Osteocyte (in vitro differentiated cells): ENCODE results near the gene MRPS31. TPM values are rescaled to one million over a fixed set of nuclear protein-coding genes. Genes with fewer than 3 reads are reported as not detected.

Source experiments
- DNase-seq: peaks from one replicate; pipeline ENCODE4 v3.0.0; 2021; ENCODE audit warnings: mixed read lengths; ENCODE audit not compliant: unreplicated experiment; ENCODE audit errors: extremely low spot score
- H3K27ac Mint-ChIP-seq: one replicate; pipeline ENCODE4 v1.8.0; 2021; ENCODE audit warnings: mild to moderate bottlenecking, mixed read lengths; ENCODE audit not compliant: unreplicated experiment
- H3K27me3 Mint-ChIP-seq: one replicate; pipeline ENCODE4 v1.8.0; 2021; ENCODE audit warnings: mixed read lengths; ENCODE audit not compliant: unreplicated experiment
- H3K36me3 Mint-ChIP-seq: one replicate; pipeline ENCODE4 v1.8.0; 2021; ENCODE audit warnings: mixed read lengths; ENCODE audit not compliant: unreplicated experiment
- H3K4me1 Mint-ChIP-seq: one replicate; pipeline ENCODE4 v1.8.0; 2021; ENCODE audit warnings: mixed read lengths; ENCODE audit not compliant: unreplicated experiment
- H3K4me3 Mint-ChIP-seq: one replicate; pipeline ENCODE4 v1.8.0; 2021; ENCODE audit warnings: mild to moderate bottlenecking, moderate library complexity, mixed read lengths; ENCODE audit not compliant: unreplicated experiment
- H3K9me3 Mint-ChIP-seq: one replicate; pipeline ENCODE4 v1.8.0; 2021; ENCODE audit warnings: mixed read lengths; ENCODE audit not compliant: unreplicated experiment
- total RNA-seq: library from RNA; stranded (reverse); gene quantifications from 2 replicates; pipeline ENCODE4 v1.2.1, GENCODE V29; 2021
- TF ChIP-seq, protein P1 (sequence below): fragments of 200-600 bp; sonication (generic); IDR thresholded peaks from 2 replicates; pipeline ENCODE4 v1.5.0; 2021; ENCODE audit warnings: antibody characterized with exemption, mild to moderate bottlenecking, moderate library complexity

MRPS31 gene
- total RNA-seq, 1 donor from 2014 or later: 17.4 TPM

GRCh38 chr13:40796649-40797048 lies 25.7 kb upstream of the MRPS31 start:
- TF ChIP-seq, protein P1, sequence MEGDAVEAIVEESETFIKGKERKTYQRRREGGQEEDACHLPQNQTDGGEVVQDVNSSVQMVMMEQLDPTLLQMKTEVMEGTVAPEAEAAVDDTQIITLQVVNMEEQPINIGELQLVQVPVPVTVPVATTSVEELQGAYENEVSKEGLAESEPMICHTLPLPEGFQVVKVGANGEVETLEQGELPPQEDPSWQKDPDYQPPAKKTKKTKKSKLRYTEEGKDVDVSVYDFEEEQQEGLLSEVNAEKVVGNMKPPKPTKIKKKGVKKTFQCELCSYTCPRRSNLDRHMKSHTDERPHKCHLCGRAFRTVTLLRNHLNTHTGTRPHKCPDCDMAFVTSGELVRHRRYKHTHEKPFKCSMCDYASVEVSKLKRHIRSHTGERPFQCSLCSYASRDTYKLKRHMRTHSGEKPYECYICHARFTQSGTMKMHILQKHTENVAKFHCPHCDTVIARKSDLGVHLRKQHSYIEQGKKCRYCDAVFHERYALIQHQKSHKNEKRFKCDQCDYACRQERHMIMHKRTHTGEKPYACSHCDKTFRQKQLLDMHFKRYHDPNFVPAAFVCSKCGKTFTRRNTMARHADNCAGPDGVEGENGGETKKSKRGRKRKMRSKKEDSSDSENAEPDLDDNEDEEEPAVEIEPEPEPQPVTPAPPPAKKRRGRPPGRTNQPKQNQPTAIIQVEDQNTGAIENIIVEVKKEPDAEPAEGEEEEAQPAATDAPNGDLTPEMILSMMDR: no peak
- H3K27me3 Mint-ChIP-seq: no peaks in the 10 kb centered on the region
- no peak for DNase-seq
- no peak overlapping the region for H3K4me3 Mint-ChIP-seq
- H3K36me3 Mint-ChIP-seq: peaks cover 16% of the 10 kb centered on the region
- no peaks in the 10 kb centered on the region for H3K9me3 Mint-ChIP-seq
- no peaks in the 10 kb centered on the region for H3K4me1 Mint-ChIP-seq
- H3K27ac Mint-ChIP-seq: no peak overlapping the region

DNA sequence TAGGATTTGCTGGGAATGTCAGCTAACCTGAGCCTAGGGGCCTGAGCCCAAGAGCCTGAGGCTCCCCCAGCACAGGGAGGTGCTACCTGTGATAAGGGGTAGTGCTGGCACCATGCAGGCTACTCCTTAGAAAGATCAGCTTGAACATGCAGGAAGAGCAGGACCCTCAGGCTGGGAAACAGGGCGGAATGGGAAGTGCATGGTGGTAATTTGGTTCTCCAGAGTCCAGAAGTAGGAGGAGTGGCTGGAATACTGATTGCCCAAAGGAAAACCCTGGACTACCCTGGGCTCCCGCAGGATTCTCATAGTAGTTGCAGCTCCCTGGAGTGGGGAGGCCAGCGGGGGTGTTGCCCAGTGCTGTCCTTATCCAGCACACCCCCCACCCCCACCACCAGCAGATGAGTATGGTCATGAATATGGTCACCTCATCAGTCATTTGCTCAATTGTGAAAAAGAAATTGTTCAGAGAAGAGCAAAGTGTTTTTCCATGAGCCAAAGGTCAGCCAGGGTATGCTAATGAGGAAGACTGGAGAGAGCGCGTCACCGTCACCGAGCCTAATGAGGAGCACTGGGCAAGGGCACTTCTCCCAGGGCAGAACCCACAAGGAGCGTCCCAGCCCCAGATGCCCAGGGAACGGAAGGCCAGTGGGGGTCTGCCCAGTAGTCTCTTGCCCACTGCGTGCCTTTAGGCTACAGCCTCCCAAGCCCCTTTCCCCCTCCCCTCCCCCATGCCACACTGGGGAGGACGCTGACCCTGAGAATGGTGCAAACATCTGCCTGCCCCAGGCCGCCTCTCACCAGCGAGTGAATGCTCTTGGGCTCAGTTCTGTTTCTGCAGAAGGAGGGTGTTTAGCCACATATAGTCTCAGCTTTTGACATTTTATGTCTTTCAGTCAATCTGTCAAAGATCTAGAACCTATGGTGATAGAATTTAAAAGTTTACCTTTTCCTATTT lies 23.7 kb upstream of the MRPS31 start:
- Mint-ChIP-seq H3K4me3 (no peak overlapping the region), H3K4me1 (peaks cover 9% of the 10 kb centered on the region), H3K36me3 (peaks cover 16% of the 10 kb centered on the region), H3K27ac (no peak overlapping the region), H3K27me3 (no peaks in the 10 kb centered on the region), H3K9me3 (no peaks in the 10 kb centered on the region)
- TF ChIP-seq, protein P1: no peak
- no peak for DNase-seq

DNA sequence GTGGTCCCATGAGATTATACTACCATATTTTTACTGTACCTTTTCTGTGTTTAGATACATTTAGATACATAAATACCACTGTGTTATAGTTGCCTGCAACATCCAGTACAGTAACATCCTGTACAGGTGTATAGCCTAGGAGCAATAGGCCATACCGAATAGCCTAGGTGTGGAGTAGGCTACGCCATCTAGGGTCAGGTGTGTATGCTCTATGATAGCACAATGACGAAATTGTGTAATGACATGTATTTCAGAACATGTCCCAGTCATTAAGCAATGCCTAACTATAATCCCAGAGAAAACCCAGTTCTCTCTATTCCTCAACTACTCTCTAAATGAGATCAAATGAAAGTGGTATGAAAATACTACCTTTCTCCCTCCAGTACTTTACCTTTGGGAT lies 22.3 kb upstream of the MRPS31 start:
- no peak overlapping the region for H3K27ac Mint-ChIP-seq
- peaks cover 9% of the 10 kb centered on the region for H3K4me1 Mint-ChIP-seq
- TF ChIP-seq, protein P1: no peak
- H3K9me3 Mint-ChIP-seq: no peaks in the 10 kb centered on the region
- H3K27me3 Mint-ChIP-seq: no peaks in the 10 kb centered on the region
- peaks cover 13% of the 10 kb centered on the region for H3K36me3 Mint-ChIP-seq
- DNase-seq: no peak
- H3K4me3 Mint-ChIP-seq: no peak overlapping the region

GRCh38 chr13:40792284-40793051 lies 21.5 kb upstream of the MRPS31 start:
- DNase-seq: no peak
- Mint-ChIP-seq H3K27ac (no peak overlapping the region), H3K36me3 (peaks cover 10% of the 10 kb centered on the region), H3K4me3 (no peak overlapping the region), H3K4me1 (peaks cover 9% of the 10 kb centered on the region), H3K27me3 (no peaks in the 10 kb centered on the region), H3K9me3 (no peaks in the 10 kb centered on the region)
- TF ChIP-seq, protein P1: no peak

DNA sequence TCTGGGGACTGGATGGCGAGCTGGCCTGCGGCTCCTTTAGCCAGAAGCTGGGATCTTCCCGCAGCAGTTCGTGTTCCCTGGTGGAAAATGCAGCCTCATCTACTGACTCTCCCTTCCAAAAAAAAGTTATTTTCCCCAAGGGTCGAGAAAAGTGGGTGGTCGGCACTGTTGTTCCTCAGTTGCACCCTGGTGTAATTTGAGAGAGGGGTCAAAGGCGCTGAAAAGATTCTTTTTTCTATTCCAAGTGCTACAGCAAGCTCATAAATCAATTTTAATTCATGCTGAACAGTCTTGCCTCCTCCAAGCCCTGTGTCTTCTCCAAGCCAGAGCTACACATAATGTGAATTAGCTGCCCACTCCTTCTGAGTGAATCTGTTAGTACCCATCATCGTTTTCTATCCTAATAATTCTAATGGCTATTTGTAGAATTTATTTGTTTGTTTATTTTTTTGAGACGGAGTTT lies 19.2 kb upstream of the MRPS31 start:
- Mint-ChIP-seq H3K36me3 (peaks cover 4% of the 10 kb centered on the region), H3K27me3 (no peaks in the 10 kb centered on the region), H3K27ac (peak overlapping the region; percentile 83), H3K4me3 (peak overlapping the region; percentile 77), H3K4me1 (peaks cover 9% of the 10 kb centered on the region), H3K9me3 (no peaks in the 10 kb centered on the region)
- no peak for DNase-seq
- TF ChIP-seq, protein P1: no peak
